Uterus (tissue), 2 donors: Measurements from ENCODE around the gene ADGRG6.
"Not testable (repeated sequence)": the region's sequence is repeated elsewhere in the genome, so short reads cannot be mapped to it uniquely, and the experiment has no call there.

ENCODE experiments used
- POLR2A ChIP-seq, 2 donors: fragments of 450-650 bp; IDR thresholded peaks; one replicate each; pipeline ENCODE4 v1.6.1; 2016; ENCODE audit warnings: antibody characterized with exemption in 2 of 2, mild to moderate bottlenecking in 1 of 2, moderate library complexity in 1 of 2
- TF ChIP-seq, protein P1 (sequence below), 4 experiments: fragments of 200-600 bp in 2 of 4; fragments of 450-650 bp in 2 of 4; sonication (generic) in 2 of 4; IDR thresholded peaks; one replicate each; pipeline ENCODE4 v1.5.1; 2016 to 2019; ENCODE audit warnings: antibody characterized with exemption in 4 of 4, mild to moderate bottlenecking in 2 of 4, moderate library complexity in 1 of 4

DNA sequence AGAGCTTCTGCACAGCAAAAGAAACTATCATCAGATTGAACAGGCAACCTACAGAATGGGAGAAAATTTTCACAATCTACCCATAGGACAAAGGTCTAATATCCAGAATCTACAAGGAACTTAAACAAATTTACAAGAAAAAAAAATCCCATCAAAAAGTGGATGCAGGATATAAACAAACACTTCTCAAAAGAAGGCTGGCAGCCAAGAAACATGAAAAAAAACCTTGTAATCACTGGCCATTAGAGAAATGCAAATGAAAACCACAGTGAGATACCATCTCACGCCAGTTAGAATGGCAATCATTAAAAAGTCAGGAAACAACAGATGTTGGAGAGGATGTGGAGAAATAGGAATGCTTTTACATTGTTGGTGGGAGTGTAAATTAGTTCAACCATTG is 152.4 kb downstream of the ADGRG6 start:
- TF ChIP-seq, protein P1, sequence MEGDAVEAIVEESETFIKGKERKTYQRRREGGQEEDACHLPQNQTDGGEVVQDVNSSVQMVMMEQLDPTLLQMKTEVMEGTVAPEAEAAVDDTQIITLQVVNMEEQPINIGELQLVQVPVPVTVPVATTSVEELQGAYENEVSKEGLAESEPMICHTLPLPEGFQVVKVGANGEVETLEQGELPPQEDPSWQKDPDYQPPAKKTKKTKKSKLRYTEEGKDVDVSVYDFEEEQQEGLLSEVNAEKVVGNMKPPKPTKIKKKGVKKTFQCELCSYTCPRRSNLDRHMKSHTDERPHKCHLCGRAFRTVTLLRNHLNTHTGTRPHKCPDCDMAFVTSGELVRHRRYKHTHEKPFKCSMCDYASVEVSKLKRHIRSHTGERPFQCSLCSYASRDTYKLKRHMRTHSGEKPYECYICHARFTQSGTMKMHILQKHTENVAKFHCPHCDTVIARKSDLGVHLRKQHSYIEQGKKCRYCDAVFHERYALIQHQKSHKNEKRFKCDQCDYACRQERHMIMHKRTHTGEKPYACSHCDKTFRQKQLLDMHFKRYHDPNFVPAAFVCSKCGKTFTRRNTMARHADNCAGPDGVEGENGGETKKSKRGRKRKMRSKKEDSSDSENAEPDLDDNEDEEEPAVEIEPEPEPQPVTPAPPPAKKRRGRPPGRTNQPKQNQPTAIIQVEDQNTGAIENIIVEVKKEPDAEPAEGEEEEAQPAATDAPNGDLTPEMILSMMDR (IDR thresholded peaks at IDR 0.05), result not testable (repeated sequence)
- not testable (repeated sequence) for TF ChIP-seq POLR2A (IDR thresholded peaks at IDR 0.05)
